ENCODE results near the gene IDH2. TPM values are rescaled to one million over a fixed set of nuclear protein-coding genes. Genes with fewer than 3 reads are reported as not detected.

Gene IDH2
- polyA plus RNA-seq, 1 donor from 2014 or later, result 84.7 TPM

- H2AFZ ChIP-seq (ENCODE audit: low read depth, low read length), result no peak overlapping the region
- peaks cover 11% of the 10 kb centered on the region for H3K79me2 ChIP-seq (replicated peaks; ENCODE audit: insufficient read depth, low read length)
- no peaks in the 10 kb centered on the region for H3K9me3 ChIP-seq (ENCODE audit: low read length)
- H3K9ac ChIP-seq (ENCODE audit: low read length), result no peak overlapping the region
- H3K36me3 ChIP-seq (ENCODE audit: insufficient read depth, low read length), result no peaks in the 10 kb centered on the region
- H3F3A ChIP-seq (ENCODE audit: insufficient read depth, low read length, poor library complexity, severe bottlenecking), result no peaks in the 10 kb centered on the region
- TF ChIP-seq POLR2AphosphoS5 (IDR thresholded peaks at IDR 0.05) (no peak), SMC3 (conservative IDR thresholded peaks at IDR 0.05; ENCODE audit: poor library complexity) (no peak), MXI1 (conservative IDR thresholded peaks at IDR 0.05; ENCODE audit: poor library complexity, severe bottlenecking) (no peak), EZH2 (IDR thresholded peaks at IDR 0.05; ENCODE audit: borderline replicate concordance, insufficient read depth, low read length, poor library complexity, severe bottlenecking) (no peak), EP300 (conservative IDR thresholded peaks at IDR 0.05; ENCODE audit: poor library complexity, severe bottlenecking) (no peak), CTCF (IDR thresholded peaks at IDR 0.05; ENCODE audit: poor library complexity, severe bottlenecking) (no peak), REST (IDR thresholded peaks at IDR 0.05; ENCODE audit: borderline replicate concordance) (no peak), TAF1 (IDR thresholded peaks at IDR 0.05; ENCODE audit: low read depth) (no peak), RAD21 (conservative IDR thresholded peaks at IDR 0.05) (no peak)
- no peaks in the 10 kb centered on the region for H3K27me3 ChIP-seq (ENCODE audit: insufficient read depth, low read depth, low read length)
- no peaks in the 10 kb centered on the region for H3K9me2 ChIP-seq (ENCODE audit: insufficient read depth, low read length)
- no peak overlapping the region for H3K4me3 ChIP-seq (ENCODE audit: low read length)
- no peak overlapping the region for H3K27ac ChIP-seq (ENCODE audit: low read length)
- no peaks in the 10 kb centered on the region for H4K20me1 ChIP-seq (ENCODE audit: insufficient read depth)
- H3K4me2 ChIP-seq (ENCODE audit: low read length), result no peak overlapping the region
Measured at GRCh38 chr15:90037961-90038631, 64.2 kb downstream of the IDH2 start.

GRCh38 chr15:90037511-90037860 lies 64.8 kb downstream of the IDH2 start:
- H2AFZ ChIP-seq (ENCODE audit: low read depth, low read length), result no peak overlapping the region

More at GRCh38 chr15:90037511-90037860, 64.8 kb downstream of the IDH2 start:
- H3K9me3 ChIP-seq (ENCODE audit: low read length), result no peaks in the 10 kb centered on the region
- H3F3A ChIP-seq (ENCODE audit: insufficient read depth, low read length, poor library complexity, severe bottlenecking), result no peaks in the 10 kb centered on the region
- H4K20me1 ChIP-seq (ENCODE audit: insufficient read depth), result no peaks in the 10 kb centered on the region
- H3K4me2 ChIP-seq (ENCODE audit: low read length), result no peak overlapping the region
- H3K27ac ChIP-seq (ENCODE audit: low read length), result no peak overlapping the region
- no peaks in the 10 kb centered on the region for H3K27me3 ChIP-seq (ENCODE audit: insufficient read depth, low read depth, low read length)
- no peaks in the 10 kb centered on the region for H3K36me3 ChIP-seq (ENCODE audit: insufficient read depth, low read length)
- no peak overlapping the region for H3K4me3 ChIP-seq (ENCODE audit: low read length)
- no peak for TF ChIP-seq POLR2AphosphoS5 (IDR thresholded peaks at IDR 0.05)
- TF ChIP-seq RAD21 (conservative IDR thresholded peaks at IDR 0.05), result no peak
- TF ChIP-seq SMC3 (conservative IDR thresholded peaks at IDR 0.05; ENCODE audit: poor library complexity), result no peak
- no peak for TF ChIP-seq EP300 (conservative IDR thresholded peaks at IDR 0.05; ENCODE audit: poor library complexity, severe bottlenecking)
- TF ChIP-seq TAF1 (IDR thresholded peaks at IDR 0.05; ENCODE audit: low read depth), result no peak
- no peak for TF ChIP-seq CTCF (IDR thresholded peaks at IDR 0.05; ENCODE audit: poor library complexity, severe bottlenecking)
- H3K9me2 ChIP-seq (ENCODE audit: insufficient read depth, low read length), result no peaks in the 10 kb centered on the region
- peaks cover 16% of the 10 kb centered on the region for H3K79me2 ChIP-seq (replicated peaks; ENCODE audit: insufficient read depth, low read length)
- no peak overlapping the region for H3K9ac ChIP-seq (ENCODE audit: low read length)

All from neural cell (in vitro differentiated cells).